ENCODE results near the gene NMNAT3. TPM values are rescaled to one million over a fixed set of nuclear protein-coding genes. Genes with fewer than 3 reads are reported as not detected.

NMNAT3 gene
- total RNA-seq, 1 experiment from 2014 or later, result 3.7 TPM

DNA sequence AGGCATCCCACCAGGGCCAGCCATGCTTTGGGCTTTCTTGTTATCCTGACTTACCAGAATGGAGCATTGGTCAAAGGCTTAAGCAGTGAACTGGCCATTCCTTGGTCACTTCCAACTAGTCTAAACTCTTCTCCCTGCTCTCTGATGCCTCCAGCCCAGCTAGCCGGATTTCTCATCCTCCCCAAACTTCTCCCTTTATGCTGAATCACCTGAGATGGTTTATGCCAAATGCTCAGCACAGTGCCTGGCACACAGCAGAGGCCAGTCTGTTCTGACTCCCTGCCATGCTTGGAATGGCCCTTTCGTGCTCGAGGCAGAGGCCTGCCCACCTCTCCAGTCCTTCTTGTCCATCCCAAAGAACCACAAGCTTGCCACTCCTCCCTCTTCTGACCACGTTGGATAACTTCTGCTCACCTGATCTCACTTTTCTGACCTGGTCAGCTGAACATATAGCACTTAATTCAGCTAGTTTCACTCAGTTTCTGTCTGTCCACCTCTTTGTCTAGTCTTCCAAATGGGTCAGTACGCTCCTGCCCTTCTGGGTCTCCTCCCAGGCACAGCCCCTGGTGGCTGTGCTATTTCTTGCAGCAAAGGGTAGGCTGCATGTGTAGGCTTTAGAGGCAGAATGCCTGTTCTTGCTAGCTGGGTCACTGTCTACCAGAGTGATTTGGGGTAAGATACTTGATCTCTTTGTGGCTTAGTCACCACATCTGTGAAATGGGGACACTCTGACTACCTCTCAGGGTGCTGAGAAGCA is 136.1 kb downstream of the NMNAT3 start:
- no peak for DNase-seq (ENCODE audit: low read depth)

DNA sequence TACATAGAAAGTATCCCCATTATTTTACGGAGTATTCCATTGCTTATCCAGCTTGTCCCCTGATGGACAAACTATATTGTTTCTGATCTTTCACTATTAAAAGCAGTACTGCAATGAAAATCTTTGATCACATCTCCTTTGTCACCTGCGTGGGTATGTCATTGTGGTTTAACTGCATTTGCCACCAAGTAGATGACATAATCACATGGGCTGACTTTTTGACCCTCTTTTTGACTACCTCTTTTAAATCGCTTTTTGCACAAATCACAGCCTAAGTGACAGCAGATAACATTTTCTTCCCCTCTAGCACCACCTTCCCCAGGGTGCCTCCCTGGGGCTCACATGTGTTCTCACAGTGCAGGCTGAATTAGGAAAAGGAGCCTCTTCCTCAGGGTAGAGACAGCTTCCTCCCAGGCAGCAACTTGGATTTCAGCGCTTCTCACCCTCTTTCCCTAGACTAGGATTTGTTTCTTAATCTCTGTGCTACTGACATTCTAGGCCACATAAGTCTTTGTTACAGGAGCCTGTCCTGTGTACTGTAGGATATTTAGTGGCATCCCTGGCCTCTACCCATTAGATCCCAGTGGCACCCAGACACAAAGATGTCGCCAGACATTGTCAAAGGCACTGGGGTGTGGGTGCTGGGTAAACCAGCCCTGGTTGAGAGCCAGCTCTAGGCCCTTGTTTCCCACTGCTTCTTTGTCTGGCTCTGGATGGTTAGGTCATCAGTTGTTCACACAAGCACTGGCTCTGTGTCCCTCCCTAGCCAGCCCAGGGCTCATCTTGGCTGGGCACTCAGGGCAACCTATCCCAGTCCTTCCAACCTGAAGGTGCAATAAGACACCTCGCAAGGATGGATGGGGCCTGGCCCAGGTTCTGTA is 136.9 kb downstream of the NMNAT3 start:
- no peak for DNase-seq (ENCODE audit: low read depth)

DNA sequence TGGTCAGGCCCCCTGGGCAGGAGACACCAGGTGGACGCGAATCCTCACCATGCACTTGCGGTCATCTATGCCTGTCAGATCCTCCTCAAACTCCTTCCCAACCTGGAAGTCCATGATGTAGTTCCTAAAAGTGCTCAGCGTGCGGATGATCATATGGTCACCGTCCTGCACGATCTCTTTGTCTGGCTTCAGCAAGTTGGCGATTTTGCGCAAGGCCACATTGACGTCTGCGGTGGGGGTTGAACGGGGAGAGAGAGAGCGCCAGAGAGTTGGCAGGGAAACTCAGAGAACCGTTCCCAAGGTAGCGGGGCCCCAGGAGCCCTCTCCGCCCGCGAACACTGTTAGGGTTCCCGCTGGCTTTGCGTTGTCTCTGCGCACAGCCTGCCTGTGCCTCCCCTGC is 139.0 kb downstream of the NMNAT3 start:
- no peak for DNase-seq (ENCODE audit: low read depth)

DNA sequence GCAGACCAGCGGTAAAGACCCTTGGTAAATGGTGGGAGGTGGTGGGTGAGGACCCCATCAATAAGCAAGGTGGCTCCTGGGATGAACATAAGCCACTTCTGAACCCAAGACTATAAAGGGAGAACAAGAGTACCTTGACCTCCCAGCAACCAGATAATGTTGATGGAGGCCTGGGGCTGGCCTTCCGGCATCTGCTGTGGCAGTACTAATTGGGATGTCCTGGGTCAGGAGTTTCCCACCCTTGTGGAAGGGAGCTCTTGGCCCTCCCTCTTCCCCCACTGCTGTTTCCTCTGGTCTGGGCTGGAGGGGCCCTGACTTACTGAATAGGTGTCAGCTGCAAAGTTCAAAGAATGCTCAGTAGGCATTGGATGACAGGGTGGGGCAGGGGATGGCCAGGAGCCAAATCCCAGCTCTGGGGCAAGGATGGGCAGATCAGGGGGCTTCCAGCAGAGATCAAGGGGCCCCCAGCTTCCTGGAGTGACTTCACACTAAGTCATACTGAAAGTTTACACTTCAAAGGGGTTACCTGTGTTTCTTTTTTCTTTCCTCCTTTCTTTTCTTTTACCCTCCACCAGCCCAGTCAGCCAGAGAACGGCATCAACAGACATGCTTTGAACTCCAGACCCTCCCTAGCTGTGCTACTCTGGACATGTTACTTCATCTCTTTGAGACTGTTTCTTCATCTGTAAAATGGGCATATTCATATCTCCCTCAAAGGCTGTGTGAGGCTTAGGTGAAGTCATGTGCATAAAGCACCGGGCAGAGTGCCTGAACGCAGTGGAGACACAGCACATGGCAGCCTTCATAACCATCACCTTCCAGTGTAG is 139.8 kb downstream of the NMNAT3 start:
- DNase-seq (ENCODE audit: low read depth), result no peak

DNA sequence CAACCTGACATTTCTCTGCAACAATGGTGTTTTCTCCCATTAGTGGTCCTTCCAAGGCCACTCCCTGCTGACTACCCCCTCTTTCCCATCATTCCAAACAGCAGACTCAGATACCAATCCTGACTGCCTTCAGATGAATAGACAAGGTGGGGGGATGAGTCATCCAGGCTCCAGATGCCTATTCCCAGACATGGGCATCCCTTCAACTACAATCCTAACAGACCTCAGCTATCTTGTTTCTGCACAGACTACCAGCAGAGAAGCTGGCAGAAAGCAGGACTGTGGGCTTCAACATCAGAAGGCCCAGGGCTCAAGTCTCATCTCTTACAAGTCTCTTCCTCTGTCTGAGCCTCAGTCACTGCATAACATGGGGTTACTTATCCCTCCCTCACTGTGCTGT is 140.4 kb downstream of the NMNAT3 start:
- DNase-seq (ENCODE audit: low read depth), result peak; percentile 79

DNA sequence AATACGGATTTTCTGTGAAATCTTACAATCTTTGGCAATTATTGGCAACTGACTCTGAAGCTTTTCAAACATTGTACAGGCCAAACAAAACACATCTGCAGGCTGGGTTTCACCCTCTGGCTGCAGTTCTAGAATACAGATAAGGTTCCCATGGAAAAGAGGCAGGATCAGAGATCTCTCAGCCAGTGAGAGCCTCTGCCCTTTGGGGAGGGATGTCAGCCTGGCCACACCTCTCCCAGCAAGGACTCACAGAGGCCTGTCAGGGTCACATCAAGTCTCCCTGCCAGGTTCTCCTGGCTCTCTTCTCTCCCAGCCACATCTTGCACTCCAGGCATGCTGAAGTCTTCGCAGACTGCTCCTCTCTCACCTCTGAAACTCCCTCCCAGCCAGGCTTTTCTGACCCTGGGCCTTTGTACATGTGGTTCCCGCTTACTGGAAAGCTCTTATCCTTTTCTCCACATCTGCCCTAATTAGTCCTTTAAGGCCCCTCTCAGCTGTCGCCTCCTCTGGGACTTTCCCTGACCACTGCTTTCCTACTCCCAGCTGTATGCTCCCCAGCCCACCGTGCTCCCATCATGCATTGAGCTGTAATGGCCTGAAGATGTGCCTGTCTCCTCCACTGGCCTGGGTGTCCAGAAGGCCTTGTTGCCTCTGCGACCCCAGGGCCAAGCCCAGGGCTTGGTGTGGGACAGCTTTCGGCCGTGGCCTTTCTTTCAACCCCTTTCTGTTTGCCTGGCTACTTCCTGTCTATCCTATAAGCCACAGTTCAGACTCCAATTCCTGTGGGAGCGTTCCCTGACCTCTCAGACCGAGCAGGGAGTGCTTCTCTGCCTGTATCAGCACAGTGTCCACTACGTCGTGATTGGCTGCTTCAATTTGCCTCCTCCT is 142.5 kb downstream of the NMNAT3 start:
- DNase-seq (ENCODE audit: low read depth), result peak; percentile 89

DNA sequence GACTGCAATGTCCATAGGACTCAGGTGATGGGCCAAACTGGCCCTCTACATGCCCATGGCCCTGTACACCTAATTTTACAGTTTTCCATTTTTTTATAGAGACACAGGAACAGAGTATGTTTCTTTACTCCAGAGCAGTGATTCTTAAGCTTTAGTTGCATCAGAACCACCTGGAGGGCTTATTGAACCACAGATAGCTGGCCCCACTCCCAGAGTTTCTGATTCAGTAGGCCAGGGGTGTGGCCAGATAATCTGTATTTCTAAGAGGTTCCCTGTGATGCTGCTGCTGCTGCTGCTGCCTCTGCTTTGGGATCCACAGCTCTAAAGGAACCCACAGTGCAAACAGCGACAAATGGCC is 143.3 kb downstream of the NMNAT3 start:
- peak; percentile 91 for DNase-seq (ENCODE audit: low read depth)

DNA sequence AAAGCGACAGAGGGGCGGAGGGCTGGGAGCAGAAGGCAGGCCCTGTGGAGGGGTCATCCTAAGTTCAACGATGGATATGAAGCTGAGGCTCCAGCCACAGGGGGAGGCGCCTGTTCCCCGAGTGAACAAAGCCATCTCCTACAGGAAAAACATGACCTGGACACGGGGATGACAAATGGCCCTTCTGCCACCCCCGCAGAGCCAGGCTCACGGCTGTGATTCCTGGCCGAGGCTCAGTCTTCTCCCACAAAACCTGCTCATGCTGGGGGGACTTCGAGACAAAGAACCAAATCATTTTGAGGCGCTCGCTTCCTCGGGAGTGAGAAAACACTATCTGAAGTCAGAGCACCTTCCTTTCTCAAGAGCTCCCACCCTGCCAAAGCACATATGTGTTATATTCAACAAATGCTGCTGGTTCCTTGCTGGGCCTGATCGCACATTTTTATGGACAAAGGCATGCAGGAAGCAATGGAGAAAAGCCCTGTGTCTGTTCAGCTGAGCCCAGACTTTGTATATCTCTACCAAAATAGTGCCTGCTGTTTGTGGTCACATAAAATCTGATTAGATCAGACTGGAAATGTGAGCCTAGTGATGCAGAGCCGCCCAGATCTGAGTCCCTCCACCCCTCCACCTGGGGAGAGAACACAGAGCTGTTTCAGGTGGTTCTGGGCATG is 143.9 kb downstream of the NMNAT3 start:
- peak; percentile 89 for DNase-seq (ENCODE audit: low read depth)

DNA sequence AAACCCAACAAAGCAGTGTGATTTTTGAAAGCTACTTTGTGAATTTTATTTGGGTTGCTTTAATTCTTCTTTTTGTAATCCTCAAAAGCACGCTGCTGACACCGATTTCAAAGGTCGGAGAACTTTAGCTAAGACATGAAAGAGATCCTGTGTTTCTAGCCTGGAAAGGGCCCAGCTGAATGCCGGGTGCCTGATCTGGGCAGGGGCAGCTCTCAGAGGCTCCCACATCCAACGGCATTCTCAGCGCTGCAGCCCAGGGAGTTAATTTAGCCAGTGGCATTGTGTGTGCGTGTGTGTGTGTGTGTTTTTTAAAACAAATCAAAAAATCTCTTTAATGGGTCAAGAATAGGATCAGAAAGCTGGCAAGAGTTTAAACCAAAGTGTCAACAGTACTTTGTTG is 144.8 kb downstream of the NMNAT3 start:
- peak; percentile 37 for DNase-seq (ENCODE audit: low read depth)

DNA sequence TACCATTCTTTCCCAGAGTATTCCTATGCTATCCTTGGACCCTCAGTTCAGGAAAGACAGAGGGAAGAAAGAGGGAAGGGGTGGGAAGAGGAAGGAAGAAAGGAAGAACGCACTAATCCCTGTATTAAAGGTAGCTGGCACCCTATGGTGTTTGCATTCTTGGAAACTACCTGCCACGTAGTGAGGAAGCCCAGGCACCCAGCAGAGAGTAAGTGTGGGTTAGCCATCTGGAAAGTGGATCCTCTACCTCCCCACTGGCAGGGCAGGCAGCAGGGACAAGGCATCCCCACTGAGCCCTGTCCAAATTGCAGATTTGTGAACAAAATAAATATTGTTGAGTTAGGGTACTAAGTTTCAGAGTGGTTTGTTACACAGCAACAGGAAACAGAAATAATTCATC is 147.1 kb downstream of the NMNAT3 start:
- no peak for DNase-seq (ENCODE audit: low read depth)

DNA sequence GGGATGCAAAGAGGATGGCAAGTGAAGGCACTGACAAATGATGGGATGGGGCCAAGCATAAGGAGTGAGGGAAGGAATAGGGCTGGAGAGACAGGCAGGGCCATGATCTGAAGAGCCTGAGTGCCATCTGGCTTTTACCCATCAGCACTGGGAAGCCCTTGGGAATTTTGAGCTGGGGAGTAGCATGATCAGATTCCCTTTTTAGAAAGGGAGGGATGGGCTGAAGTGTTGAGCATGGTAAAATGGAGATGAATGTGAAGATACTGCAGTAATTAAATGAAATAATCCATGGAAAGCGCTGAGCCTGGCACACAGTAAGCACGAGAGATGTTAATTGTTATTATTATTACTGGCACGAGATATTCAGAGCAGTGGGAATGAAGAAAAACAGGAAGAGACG is 148.1 kb downstream of the NMNAT3 start:
- DNase-seq (ENCODE audit: low read depth), result no peak

DNA sequence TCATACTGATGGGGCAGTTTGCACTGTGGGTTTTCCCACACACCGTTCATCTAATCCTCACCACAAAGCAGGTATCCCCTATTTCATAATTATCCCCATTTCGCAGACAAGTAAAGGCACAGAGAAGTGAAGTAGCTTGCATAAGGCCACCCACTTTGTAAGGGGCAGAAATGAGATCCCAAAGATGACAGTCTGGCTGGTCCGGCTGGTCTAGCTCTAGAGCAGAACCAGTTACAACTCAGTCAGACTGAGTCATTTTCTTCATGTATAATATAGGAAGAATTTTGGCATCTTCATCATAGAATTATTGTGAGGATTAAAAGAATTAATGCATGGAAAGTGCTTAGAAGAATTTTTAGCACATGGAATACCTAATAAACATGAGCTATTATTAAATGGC is 148.8 kb downstream of the NMNAT3 start:
- no peak for DNase-seq (ENCODE audit: low read depth)

DNA sequence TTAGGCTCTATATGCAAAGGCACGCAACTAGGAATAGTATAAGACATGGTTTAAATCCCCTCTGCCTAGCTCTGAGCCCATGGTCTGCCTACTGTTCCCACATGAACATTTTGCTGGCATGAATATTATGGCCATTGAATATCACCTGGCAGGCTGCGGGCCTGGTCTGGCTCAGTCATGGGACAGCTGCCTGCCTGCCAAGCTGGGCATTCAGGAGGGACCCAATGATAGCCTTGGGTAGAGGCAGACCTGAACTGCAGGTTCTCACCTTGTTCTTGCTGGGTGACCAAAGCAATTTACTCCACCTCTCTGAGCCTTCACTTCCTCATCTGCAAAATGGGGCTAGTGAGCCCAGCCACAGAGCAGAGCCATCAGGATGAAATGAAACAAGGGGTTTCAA is 149.5 kb downstream of the NMNAT3 start:
- DNase-seq (ENCODE audit: low read depth), result no peak

DNA sequence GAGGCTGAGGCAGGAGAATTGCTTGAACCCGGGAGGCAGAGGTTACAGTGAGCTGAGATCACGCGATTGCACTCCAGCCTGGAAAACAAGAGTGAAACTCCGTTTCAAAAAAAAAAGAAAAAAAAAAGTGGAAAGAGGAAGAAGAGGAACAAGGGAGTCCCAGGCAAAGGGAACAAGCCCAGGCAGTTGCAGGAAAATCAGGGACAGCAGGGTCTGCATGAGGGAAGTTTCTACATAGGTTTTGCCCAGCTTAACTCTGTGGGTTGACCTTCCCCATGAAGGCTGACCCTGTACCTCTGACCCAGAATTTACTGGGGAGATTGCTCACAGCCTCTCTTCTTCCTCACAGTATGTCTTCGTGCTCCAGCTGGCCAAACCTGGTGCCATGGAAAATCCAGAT is 150.5 kb downstream of the NMNAT3 start:
- no peak for DNase-seq (ENCODE audit: low read depth)

DNA sequence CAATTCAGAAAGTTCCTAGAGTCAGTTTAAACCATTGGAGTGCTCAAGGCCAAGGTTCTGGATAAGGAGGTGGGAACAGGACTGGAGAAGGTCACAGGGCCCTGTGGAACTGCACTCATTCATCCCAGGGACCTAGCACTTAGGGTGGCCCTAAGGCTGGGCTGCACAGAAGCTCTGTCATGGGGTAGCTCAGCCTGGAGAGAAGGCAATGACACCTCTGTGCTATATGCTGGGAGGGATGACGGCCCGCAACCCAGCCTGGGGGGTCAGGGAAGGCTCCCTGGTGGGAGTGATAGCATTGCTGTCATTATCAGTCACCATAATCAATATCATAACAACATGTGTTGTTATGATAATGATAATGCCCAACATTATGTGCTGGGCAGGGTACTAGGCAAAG is 151.6 kb downstream of the NMNAT3 start:
- no peak for DNase-seq (ENCODE audit: low read depth)

DNA sequence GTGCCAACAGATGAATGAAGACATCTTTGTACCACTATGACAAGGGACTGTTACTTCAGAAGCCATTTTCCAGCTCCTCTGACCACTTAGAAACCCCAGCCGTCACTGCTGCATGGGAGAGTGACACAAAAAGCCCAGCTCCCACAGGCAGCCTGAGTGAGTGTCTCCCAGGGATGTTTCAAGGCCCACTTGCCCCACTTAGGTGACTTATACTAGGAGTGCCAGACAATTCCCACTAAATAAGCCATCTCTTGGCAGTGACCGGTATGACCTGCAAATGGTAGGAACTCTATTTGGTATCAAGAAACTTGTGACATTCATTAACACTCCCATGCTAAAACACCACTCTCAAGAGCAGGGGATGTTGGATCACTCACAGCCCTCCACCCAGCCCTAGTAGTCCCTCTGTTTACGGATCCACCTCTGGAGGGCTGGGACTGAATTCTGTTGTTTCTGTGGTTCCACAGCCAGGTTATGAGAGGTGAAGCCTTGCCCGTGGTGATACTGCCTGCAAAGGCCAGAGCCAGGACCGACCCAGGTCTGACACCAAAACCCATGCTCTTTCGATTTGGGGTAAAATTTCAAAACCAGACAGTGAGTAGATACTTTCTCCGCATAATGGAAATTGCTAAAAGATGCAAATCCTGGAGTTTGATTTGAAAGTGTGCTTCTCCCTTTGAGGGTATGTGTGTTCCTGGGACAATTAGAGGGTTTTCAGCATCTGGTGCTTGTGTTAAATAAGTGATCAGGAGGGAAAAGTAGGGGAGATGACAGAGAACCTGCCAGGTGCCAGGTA is 152.7 kb downstream of the NMNAT3 start:
- no peak for DNase-seq (ENCODE audit: low read depth)

DNA sequence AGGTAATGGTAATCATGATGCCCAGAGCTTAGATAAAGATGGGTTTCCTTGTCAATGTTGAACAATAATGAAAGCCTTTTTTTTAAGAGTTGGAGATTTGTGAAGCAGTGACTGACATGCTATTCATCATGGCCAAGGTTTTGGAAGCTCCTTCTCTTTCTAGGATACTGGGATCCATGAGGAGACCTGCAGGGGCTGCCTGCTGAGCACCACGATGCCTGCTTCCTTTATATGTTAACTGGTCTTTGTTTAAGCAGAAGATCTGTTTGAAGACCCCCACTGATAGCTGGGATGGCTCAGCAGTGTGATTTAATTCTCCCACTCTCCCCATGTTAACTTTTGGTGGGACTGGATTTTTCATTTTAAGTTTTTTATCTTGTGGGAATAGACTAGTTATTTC is 154.1 kb downstream of the NMNAT3 start:
- DNase-seq (ENCODE audit: low read depth), result no peak

DNA sequence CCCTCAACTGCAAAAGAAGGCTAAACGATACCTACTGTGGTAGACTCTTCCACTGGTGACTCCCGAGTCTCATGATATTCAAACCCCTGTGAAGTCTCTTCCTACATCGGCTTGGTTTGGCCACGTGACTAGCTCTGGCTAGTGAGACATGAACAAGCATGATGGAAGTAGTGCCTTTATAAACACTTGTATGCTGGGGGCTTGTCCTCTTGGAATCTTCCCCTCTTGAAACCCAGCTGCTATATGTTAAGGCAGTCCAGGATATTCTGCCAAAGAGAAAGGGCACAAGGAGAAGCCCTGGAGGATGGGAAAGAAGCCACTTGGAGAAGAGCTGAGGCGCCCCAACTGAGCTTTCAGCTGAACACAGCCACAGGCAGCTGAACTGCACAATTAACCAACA is 154.6 kb downstream of the NMNAT3 start:
- DNase-seq (ENCODE audit: low read depth), result no peak

DNA sequence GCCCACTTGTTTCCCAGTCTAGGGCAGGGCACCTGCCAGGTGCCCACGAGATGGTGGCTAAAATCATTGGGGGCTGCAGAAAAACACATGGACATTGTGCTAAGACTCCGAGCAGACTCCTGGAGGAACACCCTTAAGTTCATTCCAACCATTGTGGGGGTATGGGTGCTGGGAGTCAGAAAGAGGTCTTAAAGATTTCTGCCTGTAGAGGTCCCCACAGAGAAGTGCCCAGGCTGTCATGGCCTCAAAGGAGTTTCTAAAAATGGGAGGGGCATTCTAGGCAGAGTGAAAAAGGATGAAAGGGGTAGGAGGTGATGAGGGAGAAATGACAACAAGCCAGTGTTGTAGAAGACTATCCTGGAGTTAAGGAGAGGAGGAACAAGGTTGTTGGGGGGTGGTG is 155.4 kb downstream of the NMNAT3 start:
- no peak for DNase-seq (ENCODE audit: low read depth)

DNA sequence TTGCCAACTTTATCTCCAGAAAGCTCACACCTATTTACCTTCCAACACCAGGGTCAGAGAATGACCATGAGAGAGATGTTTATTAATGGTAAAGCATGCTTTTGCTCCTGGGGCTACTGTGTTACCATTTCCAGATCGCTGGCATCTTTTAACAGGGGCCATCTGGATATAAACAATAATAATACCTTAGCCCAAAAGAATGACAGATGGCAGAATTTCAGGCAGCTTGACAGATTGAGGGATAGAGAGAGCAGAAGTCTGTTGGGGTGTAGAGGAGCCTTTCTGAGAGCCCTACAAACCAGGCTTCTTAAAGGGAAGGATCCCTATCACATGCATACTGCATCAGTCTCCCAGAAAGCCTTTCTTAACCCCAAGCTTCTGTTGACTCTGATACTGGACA is 156.0 kb downstream of the NMNAT3 start:
- no peak for DNase-seq (ENCODE audit: low read depth)

Measured in Daoy (cell line).